Hepatocyte (in vitro differentiated cells): Measurements from ENCODE around the gene LMX1B.

Experiments used
- EZH2 ChIP-seq: fragments of 200-600 bp; sonication (generic); IDR thresholded peaks from 2 replicates; pipeline ENCODE4 v1.6.1; 2016; ENCODE audit warnings: antibody characterized with exemption, mild to moderate bottlenecking, borderline replicate concordance
- EZH2phosphoT487 ChIP-seq: fragments of 200-600 bp; sonication (generic); IDR thresholded peaks from one replicate; pipeline ENCODE4 v1.6.1; 2018; ENCODE audit warnings: antibody characterized with exemption, mild to moderate bottlenecking, low read depth, moderate library complexity; ENCODE audit not compliant: unreplicated experiment, severe bottlenecking
- TF ChIP-seq, protein P1 (sequence below): fragments of 200-600 bp; sonication (generic); IDR thresholded peaks from 2 replicates; pipeline ENCODE4 v1.5.1; 2016; ENCODE audit warnings: antibody characterized with exemption, mild to moderate bottlenecking; ENCODE audit not compliant: poor library complexity

DNA sequence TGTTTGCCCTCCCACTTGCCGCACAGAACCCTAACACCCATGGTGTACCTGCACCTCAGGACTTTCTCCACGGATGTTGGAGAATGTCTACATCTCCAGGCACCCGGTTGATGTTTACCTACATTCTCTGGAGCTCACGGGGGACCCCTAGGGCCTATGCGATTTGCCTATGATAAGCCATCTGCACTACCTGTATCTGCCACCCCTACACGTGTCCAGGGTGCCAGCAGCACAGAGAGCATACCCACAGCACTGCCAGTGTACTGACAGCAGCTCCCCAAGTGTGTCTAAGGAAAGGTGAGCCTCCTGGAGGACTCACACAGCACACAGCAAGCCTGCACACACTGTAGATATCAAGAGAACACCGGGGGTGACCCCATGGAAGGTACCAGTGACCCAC, 31.3 kb upstream of the LMX1B start:
- TF ChIP-seq, protein P1, sequence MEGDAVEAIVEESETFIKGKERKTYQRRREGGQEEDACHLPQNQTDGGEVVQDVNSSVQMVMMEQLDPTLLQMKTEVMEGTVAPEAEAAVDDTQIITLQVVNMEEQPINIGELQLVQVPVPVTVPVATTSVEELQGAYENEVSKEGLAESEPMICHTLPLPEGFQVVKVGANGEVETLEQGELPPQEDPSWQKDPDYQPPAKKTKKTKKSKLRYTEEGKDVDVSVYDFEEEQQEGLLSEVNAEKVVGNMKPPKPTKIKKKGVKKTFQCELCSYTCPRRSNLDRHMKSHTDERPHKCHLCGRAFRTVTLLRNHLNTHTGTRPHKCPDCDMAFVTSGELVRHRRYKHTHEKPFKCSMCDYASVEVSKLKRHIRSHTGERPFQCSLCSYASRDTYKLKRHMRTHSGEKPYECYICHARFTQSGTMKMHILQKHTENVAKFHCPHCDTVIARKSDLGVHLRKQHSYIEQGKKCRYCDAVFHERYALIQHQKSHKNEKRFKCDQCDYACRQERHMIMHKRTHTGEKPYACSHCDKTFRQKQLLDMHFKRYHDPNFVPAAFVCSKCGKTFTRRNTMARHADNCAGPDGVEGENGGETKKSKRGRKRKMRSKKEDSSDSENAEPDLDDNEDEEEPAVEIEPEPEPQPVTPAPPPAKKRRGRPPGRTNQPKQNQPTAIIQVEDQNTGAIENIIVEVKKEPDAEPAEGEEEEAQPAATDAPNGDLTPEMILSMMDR = no peak
- TF ChIP-seq EZH2phosphoT487 (no peak), EZH2 (no peak)
